ENCODE results near the gene TP53I13.
A peak's percentile ranks its signal among the peaks of the same experiment; 100 is the strongest.
"Not testable (repeated sequence)": the region's sequence is repeated elsewhere in the genome, so short reads cannot be mapped to it uniquely, and the experiment has no call there.

Gene TP53I13, protein sequence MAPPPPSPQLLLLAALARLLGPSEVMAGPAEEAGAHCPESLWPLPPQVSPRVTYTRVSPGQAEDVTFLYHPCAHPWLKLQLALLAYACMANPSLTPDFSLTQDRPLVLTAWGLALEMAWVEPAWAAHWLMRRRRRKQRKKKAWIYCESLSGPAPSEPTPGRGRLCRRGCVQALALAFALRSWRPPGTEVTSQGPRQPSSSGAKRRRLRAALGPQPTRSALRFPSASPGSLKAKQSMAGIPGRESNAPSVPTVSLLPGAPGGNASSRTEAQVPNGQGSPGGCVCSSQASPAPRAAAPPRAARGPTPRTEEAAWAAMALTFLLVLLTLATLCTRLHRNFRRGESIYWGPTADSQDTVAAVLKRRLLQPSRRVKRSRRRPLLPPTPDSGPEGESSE

DNA sequence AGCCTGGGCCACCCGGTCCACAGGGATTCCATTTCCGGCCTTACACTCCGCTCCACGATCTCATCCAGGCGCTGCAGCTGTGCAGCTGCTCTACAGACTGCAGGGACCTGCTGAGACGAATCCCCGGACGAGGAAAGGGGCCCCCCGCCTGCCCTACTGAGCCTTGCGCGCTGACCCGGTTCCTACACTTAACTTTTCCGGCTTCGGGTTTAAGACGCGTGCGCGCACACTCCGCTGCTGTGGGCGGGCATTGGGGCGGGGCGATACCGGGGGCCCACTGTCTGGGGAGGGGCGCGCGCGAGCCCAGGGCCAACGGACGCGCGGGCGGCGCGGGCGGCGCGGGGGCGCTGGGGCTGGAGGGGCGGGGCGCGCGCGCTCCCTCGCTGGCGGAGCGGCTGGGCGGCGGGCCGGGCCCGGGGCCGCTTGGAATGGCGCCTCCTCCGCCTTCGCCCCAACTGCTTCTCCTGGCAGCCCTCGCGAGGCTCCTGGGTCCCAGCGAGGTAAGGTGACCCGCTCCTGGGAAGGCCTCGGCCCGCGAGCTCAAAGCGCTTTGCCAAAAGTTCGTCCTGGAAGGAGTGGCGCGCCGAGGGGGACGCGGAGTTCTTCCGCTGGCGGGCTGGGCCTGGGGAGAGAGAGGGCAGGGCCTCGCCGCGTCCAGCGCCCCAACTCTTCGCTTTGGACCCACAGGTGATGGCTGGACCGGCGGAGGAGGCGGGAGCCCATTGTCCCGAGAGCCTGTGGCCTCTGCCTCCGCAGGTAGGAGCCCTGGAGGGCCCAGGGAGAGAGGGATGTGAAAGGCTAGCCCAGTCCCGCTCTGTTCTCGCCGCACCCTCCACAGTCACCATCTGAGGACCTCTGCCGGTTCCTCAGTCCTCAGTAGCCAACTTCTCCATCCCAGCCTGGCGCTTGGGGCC, at the start of gene TP53I13:
Gene TP53I13, plus strand, starts transcription at position 371 of the 914 bp plus-strand sequence. Its CDS starts 58 bp downstream, at position 429.
- DNase-seq (ENCODE audit: low spot score), result peak; percentile 95

DNA sequence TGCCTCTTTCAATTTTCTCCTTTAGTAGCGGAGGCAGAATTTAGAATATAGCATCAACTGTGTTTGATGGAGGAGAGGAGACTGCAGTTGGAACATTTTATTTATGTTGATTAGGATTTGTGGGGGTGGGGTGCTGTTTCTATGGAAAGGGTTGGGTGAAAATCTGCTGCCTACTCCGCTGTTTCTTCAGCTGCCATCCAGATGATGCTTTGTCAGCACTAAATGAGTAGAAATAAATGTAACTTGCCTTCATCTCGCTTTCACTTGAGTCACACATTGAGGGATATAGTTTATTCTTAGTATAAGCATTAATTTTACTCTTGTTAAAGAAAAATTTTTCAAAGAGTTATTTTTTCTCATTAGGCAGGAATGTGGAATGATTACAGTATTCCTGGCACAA, 43.8 kb upstream of the TP53I13 start:
- DNase-seq (ENCODE audit: low spot score), result no peak

DNA sequence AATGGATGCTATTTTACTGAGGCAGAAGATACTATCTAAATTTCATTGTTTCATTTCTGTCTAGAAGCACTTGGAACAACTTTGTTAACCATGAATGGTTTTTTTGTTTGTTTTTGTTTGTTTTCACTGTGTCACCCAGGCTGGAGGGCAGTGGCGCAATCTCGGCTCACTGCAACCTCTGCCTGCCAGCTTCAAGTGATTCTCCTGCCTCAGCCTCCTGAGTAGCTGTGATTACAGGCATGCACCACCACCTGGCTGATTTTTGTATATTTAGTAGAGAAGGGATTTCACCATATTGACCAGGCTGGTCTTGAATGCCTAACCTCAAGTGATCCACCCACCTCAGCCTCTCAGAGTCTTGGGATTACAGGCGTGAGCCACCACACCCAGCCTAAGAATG, 42.2 kb upstream of the TP53I13 start:
- no peak for DNase-seq (ENCODE audit: low spot score)

DNA sequence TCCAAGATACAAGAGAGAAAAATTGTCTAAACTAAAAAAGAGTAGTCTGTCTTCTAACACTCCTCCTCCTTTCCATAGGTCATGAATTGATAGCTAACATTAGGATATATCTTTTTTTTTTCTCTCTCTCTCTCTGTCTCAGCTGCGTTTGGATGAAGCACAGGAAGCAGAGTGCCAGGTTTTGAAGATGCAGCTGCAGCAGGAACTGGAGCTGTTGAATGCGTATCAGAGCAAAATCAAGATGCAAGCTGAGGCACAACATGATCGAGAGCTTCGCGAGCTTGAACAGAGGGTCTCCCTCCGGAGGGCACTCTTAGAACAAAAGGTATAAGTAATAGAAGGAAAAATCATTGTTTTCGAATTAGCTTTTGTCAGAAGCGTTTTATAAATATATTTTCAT, 34.5 kb upstream of the TP53I13 start:
- no peak for DNase-seq (ENCODE audit: low spot score)

DNA sequence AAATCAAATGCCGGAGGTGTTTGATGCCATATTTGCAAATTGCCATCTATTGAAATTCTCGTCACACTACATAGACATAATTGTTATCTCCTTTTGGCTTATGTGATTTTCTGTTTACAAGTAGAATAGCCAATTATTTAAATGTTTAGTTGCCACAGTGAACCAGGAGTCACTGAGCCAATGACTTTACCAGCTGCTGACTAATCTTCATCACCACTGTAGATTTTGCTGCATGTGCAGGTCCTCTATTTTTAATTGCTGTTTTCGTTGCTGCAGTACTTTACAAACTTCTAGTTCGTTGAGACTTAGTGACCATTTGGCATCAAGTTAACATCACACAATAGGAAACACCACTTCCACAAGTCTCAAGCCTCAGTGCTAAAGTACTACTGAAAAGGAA, 24.4 kb upstream of the TP53I13 start:
- no peak for DNase-seq (ENCODE audit: low spot score)

DNA sequence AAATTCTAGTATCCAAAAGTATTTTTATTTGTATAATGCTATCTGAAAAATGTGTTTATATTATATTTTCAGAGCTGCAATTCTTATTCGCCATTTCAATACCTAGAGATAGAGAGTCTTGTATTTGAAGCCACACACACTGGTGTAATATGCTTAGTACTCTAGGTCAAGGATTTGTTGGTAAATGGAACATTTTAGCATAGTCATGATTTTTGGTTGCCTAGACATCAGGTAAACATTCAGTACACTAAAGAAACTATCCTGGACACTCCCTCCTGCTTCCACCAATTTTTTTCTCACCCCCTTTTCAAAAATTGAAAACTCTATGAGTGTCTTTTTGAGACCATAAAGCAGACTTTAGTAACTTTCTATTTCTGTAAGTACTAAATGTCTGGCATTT, 22.4 kb upstream of the TP53I13 start:
- no peak for DNase-seq (ENCODE audit: low spot score)

DNA sequence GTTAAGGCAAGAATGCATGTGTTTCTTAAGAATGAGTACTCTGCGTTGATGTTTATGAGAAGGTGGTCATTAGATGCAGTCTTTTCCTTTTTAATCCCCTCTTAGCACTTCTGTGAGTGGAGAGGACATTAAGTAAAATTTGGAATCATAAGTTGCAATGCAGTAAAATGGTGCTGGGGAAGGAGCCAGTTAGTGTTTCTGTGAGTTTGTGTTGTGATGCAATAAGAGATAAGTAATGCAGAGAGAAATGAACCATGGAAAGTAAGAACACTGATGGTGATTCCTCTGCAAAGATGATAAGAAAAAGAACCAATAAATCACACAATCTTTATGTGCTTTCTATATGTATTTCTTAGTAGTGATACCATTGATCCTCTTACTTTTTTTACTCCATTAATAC, 21.7 kb upstream of the TP53I13 start:
- no peak for DNase-seq (ENCODE audit: low spot score)

DNA sequence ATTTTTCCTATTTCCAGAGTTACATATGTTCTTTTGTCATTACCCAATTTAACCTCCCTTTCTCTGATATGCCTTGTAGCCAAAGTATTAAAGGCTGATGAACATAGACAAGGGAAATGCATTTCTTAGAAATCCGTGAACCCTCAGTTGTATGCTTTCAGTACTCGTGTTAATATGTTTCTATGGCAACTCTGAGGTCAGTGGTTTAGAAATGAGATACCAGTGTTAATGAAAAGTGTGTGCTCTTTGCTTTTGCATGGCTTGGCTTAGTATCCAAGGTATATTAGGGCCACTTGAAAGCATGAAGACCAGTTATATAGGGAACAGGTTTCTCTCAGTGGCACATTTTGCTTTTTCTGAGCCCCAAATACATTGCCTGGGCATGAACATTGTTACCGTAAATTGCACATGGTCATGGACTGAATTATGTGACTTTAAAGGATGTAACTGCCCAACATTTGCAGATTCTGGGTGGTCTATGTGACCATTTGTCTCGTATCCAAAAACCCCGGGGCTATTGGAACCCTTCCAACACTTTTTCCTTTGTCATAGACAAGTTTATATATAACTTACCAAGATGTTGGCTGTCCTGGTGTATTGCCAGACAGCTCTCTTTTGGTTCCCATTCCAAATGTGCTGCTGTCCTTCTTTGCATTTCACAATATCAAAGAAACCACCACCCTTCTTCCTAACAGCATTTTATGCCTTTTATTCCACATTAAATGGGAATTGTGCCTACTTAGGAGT, 19.2 kb upstream of the TP53I13 start:
- DNase-seq (ENCODE audit: low spot score), result no peak

DNA sequence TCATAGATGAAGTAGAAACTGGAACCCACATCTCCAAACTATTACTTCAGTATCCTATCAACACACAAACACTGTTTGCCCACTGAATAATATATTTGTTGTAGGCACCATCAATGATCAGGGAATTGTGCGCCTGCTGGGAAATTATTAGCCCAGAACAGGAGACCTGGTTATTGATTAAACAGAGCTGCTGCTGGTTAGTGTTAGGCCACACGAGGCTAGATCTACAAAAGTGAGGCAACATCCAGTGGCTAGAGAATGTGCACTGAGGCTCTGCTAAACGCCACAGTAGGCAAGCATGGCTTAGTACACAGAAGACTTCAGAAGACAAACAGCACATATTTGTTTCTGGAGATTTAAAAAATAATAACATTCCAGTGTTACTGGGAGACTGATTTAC, 12.7 kb upstream of the TP53I13 start:
- peak; percentile 76 for DNase-seq (ENCODE audit: low spot score)

DNA sequence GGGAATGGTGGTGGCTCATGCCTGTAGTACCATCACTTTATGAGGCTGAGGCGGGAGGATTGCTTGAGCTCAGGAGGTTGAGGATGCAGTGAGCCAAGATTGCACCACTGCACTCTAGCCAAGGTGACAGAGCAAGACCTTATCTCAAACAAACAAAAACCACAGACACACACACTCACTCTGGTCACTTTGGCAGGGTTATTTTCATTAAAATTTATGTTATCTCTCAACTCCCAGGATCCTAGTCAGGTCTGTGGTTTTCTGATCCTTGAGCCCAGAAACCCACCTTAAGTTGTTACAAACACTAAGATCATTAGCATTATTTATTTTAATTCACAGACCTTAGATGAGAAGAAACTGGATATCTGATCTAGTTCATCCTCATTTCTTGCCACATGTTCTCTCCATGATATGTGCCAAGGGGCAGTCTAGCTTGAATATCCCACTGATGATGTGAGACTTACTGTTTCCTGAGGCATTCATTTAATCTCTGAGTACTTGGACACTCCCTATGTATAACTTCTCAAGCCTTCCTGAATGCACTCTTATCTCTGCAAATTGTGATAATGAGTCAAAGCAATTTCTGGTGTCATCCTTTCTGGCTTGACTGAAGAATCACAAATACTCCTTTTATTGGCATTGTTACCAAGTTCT, 11.3 kb upstream of the TP53I13 start:
- DNase-seq (ENCODE audit: low spot score), result no peak

DNA sequence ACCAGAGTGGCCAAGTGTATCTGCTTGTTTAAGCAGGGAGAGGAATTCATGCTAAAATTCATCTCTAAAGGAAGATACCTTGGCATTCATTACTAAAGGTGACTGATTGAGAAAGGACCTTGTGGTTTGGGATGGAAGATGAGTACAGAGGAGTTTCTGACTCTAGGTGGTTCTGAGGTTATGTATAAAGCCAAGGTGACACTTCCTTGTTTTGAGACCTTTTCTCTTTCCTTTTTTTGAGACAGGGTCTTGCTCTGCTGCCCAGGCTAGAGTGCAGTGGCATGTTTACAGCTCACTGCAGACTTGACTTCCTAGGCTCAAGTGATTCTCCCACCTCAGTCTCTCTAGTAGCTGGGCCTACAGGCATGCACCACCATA, 10.8 kb upstream of the TP53I13 start:
- DNase-seq (ENCODE audit: low spot score), result no peak

DNA sequence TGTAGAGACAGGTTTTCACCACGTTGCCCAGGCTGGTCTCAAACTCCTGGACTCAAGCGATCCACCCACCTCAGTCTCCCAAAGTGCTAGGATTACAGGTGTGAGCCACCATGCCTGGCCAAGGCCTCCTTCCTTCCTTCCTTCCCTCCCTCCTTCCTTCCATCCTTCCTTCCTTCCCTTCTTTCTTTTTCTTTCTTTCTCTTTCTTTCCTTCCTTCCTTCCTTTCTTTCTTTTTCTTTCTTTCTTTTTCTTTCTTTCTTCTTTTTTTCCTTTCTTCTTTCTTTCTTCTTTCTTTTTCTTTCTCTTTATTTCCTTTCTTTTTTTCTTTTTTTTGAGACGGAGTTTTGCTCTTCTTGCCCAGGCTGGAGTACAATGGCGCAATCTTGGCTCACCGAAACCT, 10.4 kb upstream of the TP53I13 start:
- not testable (repeated sequence) for DNase-seq (ENCODE audit: low spot score)

DNA sequence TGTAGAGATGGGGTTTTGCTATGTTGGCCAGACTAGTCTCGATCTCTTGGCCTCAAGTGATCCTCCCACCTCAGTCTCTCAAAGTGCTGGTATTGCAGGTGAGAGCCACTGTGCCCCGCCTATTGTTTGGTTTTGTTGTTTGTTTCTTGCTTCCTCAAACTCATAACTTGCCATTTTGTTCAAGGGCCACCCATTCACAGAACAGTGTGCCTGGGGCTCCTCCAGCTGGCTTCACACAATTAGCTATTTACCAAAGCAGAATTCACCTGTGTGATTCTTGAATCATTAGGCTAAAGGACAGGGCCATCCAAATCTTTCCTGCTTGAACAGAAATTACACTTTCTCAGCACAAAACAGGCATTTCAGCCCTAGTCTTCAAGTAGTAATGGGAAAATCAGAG, 8.9 kb upstream of the TP53I13 start:
- no peak for DNase-seq (ENCODE audit: low spot score)

DNA sequence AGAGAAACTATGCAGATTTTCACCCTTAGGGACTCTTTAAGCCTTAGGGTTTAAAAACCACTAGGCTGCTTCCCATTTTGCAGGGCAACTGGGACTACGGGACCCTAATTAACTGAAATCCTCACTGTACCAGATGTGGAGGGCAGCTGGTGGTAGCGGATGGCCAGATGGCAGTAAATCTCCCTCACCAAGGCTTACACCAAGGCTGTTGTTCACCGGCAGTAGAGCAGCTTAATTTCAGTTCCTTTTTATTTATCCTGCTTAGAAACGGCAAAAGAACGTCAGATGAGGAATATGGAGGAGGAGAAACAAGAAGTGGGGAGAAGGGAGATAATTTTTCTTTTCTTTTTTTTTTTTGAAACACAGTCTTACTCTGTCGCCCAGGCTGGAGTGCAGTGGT, 8.2 kb upstream of the TP53I13 start:
- no peak for DNase-seq (ENCODE audit: low spot score)

DNA sequence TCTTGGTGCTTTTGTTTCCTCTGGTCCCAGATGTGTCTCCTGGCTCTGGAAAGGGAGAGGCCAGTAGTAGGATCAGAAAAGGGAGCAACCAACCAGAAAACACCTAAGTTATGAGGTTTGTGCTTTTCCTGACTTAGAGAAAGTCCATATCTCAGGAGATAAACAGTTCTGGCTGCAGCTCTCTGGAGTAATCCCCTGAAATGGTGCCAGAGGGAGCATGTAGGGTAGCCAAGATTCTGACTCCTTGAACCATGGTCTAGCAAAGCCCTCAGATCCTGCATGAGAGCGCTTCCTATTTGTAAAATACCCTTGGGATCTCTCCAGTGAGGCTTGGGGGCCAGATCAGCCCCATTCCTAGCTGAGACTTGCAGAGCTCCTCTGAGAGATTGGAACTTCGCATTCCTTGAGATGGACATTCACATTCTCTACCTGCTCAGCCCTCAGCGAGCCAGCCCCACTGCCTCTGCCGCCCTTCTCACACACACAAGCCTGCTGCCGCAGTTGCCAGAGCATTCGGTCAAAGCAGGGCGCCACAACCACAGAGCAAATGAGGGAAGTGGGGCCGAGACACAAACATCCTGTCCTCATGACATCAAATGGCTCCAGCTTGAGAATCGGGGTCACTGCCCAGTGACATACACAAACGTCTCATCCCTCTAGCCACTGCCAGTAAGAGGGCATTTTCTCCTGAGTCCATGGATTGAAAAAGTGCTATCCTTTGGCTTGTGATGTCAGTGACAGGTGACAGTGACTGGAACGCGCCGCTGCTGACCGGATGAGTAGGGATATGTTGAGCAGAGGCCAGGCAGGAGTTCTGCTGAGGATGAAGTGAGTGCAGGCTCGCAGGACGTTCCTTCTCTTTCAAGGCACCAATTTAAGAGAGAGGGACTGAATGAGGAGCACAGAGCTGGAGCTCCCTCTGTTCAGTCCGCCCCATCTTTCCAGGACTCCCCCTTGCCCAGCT, 6.7 kb upstream of the TP53I13 start:
- no peak for DNase-seq (ENCODE audit: low spot score)

DNA sequence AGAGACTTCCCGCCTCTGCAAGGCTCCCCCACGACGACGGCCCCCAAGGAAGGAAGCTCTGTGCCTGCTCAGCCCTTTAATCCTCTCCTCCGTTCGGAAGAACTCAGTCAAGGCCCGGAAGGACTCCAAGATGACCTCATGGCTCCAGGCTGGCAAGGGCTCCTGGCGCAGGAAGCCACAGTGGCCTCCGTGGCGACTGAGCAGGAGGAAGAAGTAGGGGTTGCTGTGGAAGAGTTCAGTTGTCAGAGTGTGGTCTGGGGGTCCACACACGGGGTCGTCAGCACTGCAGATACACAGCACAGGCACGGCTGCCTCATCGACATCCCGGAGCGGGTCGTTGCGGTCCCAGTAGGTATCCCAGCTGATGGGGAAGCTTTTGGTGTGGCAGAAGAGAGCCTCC, 5.9 kb upstream of the TP53I13 start:
- DNase-seq (ENCODE audit: low spot score), result no peak

DNA sequence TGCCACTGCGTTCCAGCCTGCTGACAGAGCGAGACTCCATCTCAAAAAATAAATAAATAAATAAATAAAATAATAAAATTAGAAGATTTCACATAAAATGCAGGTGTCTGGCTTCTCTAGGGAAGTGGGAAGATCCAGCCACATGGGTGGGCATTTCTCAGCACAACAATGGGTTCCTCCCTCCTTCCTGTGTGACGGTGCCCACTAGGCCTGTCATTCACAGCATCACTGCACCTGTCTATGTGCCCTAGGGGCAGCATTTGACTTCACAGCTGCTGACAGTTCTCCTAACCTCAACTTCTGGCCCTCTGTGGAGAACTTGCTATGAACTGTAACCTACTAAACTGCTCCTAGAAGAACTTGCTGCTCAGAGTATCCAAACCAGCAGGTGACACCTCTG, 4.7 kb upstream of the TP53I13 start:
- no peak for DNase-seq (ENCODE audit: low spot score)

DNA sequence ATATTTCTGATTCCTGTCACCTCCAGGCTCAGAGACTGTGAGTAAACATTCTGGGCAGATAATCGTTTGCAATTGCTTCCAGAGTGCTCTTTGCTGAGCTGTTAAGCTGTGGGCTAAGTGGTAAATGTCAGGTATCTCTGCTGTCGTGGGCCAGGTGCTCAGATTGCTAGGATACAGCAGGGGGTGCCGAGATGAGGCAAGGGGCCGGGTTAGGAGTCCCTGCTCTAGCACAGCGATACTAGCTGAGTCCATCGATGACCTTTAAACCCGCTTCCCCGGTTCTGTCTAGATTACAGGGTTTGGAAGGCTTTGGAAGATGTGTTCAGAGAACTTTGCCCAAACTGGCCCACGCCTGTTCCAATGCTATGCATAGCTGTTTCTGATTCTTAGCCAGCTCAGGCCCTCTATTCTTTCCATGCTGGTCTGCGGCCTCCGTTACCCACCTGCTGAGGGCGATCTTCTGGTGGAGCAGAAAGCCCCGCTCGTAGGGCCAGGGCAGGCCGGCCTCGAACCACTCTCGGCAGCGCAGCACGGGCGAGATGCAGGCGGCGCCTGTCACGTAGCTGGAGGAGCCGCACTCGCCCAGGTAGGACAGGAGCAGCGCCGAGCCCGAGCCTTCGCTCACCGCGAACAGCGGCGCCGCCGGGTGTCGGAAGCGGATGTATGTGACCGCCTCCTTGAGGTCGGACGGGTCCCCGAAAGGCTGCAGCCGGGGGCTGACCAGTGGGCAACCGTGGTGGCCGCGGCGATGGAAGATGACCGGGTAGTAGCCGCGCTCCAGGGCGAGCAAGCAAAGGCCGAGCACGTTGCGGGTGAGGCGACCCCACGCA, 2.6 kb upstream of the TP53I13 start:
- DNase-seq (ENCODE audit: low spot score), result peak; percentile 54

DNA sequence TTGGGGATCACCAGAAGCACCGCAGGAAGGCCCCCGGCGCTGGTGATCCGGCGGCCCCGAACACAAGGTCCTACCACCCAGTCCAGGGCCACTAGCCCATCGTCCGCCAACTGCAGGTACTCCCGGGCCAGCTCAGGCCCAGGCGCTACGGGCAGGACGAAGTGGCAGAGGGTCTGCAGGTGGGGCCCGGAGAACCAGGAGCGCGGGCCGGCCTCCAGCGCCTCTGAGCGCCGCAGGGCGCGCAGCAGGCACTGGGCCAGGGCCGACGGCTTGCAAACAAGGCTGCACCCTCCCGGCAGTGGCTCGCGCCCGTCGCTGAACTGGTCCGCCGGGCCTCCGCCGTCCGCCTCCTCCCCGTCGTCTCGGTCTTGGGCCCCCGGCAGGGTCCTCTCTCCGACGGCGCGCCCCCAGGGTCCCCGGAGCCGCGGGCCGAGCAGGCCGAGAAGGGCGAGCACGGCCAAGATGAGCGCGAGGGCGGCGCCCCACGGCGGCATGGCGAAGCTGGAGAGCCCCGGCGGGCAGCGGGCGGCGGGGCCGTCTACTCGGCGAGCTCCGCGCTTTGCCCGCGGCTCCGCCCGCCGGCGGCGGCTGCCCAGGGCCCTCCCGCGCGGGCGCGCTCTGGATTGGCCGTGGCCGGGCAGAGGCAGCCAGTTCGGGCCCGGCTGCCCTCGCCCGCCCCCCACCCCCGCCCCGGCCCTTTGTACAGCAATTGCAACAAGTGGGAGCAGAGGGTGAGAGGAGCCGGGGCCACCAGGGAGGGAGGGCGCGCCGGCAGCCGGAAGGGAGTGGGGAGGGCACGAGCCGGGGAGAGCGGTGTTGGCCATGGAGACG, 1.8 kb upstream of the TP53I13 start, which contains the start of gene ABHD15:
Gene ABHD15, minus strand, starts transcription at position 565 of the 831 bp plus-strand sequence. Its CDS starts 71 bp downstream, at position 494.
- peak; percentile 85 for DNase-seq (ENCODE audit: low spot score)

Measured in HuH-7 (cell line).